Loucy (cell line): ENCODE measurements around the gene SYT13.

Experiments used
- H2AFZ ChIP-seq: fragments of 200-600 bp; sonication (generic); 2 replicates; pipeline ENCODE4 v1.6.0; 2016; ENCODE audit warnings: antibody characterized with exemption, mild to moderate bottlenecking, low read length, moderate library complexity
- H3F3A ChIP-seq: fragments of 200-600 bp; 2 replicates; pipeline ENCODE4 v1.6.0; 2016; ENCODE audit warnings: antibody characterized with exemption, low read depth, mild to moderate bottlenecking
- H3K27me3 ChIP-seq: fragments of 200-600 bp; sonication (generic); 2 replicates; pipeline ENCODE4 v1.6.1; 2014; ENCODE audit warnings: low read length, mild to moderate bottlenecking; ENCODE audit not compliant: insufficient read depth, poor library complexity, severe bottlenecking
- H3K36me3 ChIP-seq: fragments of 200-600 bp; sonication (generic); 2 replicates; pipeline ENCODE4 v1.6.1; 2016; ENCODE audit warnings: low read length; ENCODE audit not compliant: insufficient read depth
- H3K4me1 ChIP-seq: fragments of 200-600 bp; sonication (generic); 2 replicates; pipeline ENCODE4 v1.5.1; 2014; ENCODE audit warnings: low read length, mild to moderate bottlenecking; ENCODE audit not compliant: insufficient read depth, poor library complexity, severe bottlenecking
- H3K4me2 ChIP-seq: fragments of 200-600 bp; sonication (generic); 2 replicates; pipeline ENCODE4 v1.6.0; 2014; ENCODE audit warnings: antibody characterized with exemption, low read length, low read depth, mild to moderate bottlenecking; ENCODE audit not compliant: poor library complexity, severe bottlenecking
- H3K4me3 ChIP-seq: fragments of 200-600 bp; sonication (generic); 2 replicates; pipeline ENCODE4 v1.5.1; 2014; ENCODE audit warnings: low read length, mild to moderate bottlenecking, mixed read lengths; ENCODE audit not compliant: poor library complexity, severe bottlenecking
- H3K79me2 ChIP-seq: fragments of 200-600 bp; sonication (generic); 2 replicates; pipeline ENCODE4 v1.6.1; 2014; ENCODE audit warnings: low read length; ENCODE audit not compliant: insufficient read depth
- H3K9ac ChIP-seq: fragments of 200-600 bp; sonication (generic); 2 replicates; pipeline ENCODE4 v1.6.0; 2014; ENCODE audit warnings: mild to moderate bottlenecking, low read depth, low read length, moderate library complexity; ENCODE audit not compliant: poor library complexity, severe bottlenecking
- H3K9me2 ChIP-seq: fragments of 200-600 bp; sonication (generic); replicated peaks from 2 replicates; pipeline ENCODE4 v1.6.1; 2016; ENCODE audit warnings: low read depth, low read length, mixed read lengths
- H3K9me3 ChIP-seq: fragments of 200-600 bp; sonication (generic); 2 replicates; pipeline ENCODE4 v1.6.1; 2014; ENCODE audit warnings: mild to moderate bottlenecking, antibody characterized with exemption, low read length, low read depth; ENCODE audit not compliant: insufficient read depth
- H4K20me1 ChIP-seq: fragments of 200-600 bp; sonication (generic); 2 replicates; pipeline ENCODE4 v1.6.0; 2014; ENCODE audit warnings: antibody characterized with exemption, low read length, mild to moderate bottlenecking; ENCODE audit not compliant: insufficient read depth, poor library complexity, severe bottlenecking
- EZH2phosphoT487 ChIP-seq: fragments of 200-600 bp; IDR thresholded peaks from 2 replicates; pipeline ENCODE4 v1.6.1; 2018; ENCODE audit warnings: antibody characterized with exemption, mild to moderate bottlenecking, moderate library complexity, borderline replicate concordance
- TF ChIP-seq, protein P1 (sequence below): fragments of 200-600 bp; sonication (generic); conservative IDR thresholded peaks from 2 replicates; pipeline ENCODE4 v1.5.1; 2014; ENCODE audit warnings: mild to moderate bottlenecking, antibody characterized with exemption, low read length

The SYT13 gene

DNA sequence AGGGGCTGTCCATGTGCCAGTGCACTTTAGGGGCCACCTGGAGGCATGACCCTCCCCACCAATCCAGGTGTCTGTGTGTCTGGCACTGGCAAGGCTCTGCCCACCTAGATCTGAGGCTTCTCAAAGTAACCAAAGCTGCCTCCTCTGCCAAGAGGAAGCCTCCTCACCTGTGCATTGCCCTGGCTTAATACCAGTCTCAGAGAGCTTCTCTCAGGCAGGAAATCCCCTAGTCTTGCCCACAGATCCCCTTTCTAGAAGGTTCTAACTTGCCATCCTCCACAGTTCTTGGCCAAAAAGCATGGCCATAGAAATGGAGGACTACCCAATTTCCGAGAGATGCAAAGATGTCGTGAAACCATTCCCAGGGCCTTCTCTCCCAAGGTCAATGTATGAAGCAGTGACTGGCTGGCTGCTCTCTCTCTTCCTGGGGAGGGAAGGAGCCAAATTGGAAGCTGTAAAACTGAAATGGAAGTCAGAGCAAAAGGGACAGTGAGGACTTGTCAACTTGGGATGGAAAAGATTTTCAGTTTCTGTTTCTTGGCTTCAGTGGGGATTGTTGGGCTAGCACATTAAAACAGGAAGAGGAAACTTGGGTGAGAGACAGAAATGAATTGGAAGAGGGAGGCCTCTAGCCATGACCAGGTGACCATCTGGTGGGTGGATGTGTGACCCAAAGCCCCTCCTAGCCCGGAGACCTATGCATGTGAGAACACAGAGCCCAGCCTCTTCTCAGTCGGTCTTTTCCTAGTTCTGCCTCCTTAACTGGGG lies 70.9 kb downstream of the SYT13 start:
- Histone ChIP-seq H3K4me2 (peak overlapping the region; percentile 22), H3K27me3 (no peaks in the 10 kb centered on the region), H2AFZ (no peak overlapping the region), H3K79me2 (no peaks in the 10 kb centered on the region), H4K20me1 (no peaks in the 10 kb centered on the region), H3K9me2 (no peaks in the 10 kb centered on the region), H3F3A (no peaks in the 10 kb centered on the region), H3K9ac (peak overlapping the region; percentile 24), H3K4me1 (peaks cover 23% of the 10 kb centered on the region), H3K4me3 (no peak overlapping the region), H3K9me3 (no peaks in the 10 kb centered on the region), H3K36me3 (peaks cover 22% of the 10 kb centered on the region; the same call in 1 of the 2 replicates)
- no peak for TF ChIP-seq EZH2phosphoT487
- TF ChIP-seq, protein P1, sequence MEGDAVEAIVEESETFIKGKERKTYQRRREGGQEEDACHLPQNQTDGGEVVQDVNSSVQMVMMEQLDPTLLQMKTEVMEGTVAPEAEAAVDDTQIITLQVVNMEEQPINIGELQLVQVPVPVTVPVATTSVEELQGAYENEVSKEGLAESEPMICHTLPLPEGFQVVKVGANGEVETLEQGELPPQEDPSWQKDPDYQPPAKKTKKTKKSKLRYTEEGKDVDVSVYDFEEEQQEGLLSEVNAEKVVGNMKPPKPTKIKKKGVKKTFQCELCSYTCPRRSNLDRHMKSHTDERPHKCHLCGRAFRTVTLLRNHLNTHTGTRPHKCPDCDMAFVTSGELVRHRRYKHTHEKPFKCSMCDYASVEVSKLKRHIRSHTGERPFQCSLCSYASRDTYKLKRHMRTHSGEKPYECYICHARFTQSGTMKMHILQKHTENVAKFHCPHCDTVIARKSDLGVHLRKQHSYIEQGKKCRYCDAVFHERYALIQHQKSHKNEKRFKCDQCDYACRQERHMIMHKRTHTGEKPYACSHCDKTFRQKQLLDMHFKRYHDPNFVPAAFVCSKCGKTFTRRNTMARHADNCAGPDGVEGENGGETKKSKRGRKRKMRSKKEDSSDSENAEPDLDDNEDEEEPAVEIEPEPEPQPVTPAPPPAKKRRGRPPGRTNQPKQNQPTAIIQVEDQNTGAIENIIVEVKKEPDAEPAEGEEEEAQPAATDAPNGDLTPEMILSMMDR = no peak

- Histone ChIP-seq H3K4me2 (no peak overlapping the region), H2AFZ (no peak overlapping the region), H3K36me3 (peaks cover 29% of the 10 kb centered on the region; the same call in 1 of the 2 replicates), H3K4me1 (peaks cover 35% of the 10 kb centered on the region), H3K9me2 (no peaks in the 10 kb centered on the region), H3K79me2 (no peaks in the 10 kb centered on the region), H4K20me1 (no peaks in the 10 kb centered on the region), H3K4me3 (no peak overlapping the region), H3F3A (no peaks in the 10 kb centered on the region), H3K9ac (no peak overlapping the region), H3K27me3 (no peaks in the 10 kb centered on the region), H3K9me3 (no peaks in the 10 kb centered on the region)
- TF ChIP-seq, protein P1 = no peak
- TF ChIP-seq EZH2phosphoT487 = no peak
Observed at GRCh38 chr11:45213717-45214116, 72.4 kb downstream of the SYT13 start.

DNA sequence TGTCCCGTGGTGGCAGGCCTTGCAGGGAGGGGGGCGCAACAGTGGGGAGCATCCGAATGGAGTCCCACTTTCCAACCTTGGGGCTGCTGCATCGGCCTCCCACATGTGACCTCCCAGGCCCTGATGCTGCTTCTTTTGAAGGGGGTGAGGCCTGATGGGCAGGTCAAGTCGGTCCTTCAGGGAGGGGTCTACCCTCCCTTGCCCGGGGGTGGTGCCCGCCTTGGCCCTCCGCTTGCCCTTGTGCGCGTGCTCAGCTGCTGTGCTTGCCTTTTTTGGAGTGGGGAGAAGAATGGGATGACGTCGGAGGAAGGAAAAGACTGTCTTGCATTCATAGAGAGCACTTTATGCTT lies 72.8 kb downstream of the SYT13 start:
- Histone ChIP-seq H3K4me1 (peaks cover 35% of the 10 kb centered on the region), H3K9me3 (no peaks in the 10 kb centered on the region), H3K9me2 (no peaks in the 10 kb centered on the region), H3K4me3 (no peak overlapping the region), H3K36me3 (peaks cover 32% of the 10 kb centered on the region; the same call in 1 of the 2 replicates), H2AFZ (no peak overlapping the region), H3K9ac (no peak overlapping the region), H3K27me3 (no peaks in the 10 kb centered on the region), H3F3A (no peaks in the 10 kb centered on the region), H4K20me1 (no peaks in the 10 kb centered on the region), H3K79me2 (no peaks in the 10 kb centered on the region), H3K4me2 (no peak overlapping the region)
- TF ChIP-seq EZH2phosphoT487 = no peak
- TF ChIP-seq, protein P1 = no peak
